HepG2 (cell line): ENCODE measurements around the gene NXN. TPM values are rescaled to one million over a fixed set of nuclear protein-coding genes. Genes with fewer than 3 reads are reported as not detected.

Experiments
- ATAC-seq: fragments of 200-7000 bp; cut with Tn5 transposase; 3 replicates; pipeline ENCODE4 v1.9.1; 2020; ENCODE audit warnings: mild to moderate bottlenecking, moderate library complexity
- BruUV-seq: library from RNA; stranded (reverse); fragments of 400-500 nt; replicated peaks from 2 replicates; lab custom pipeline; 2021; lab: Mats Ljungman, UMichigan
- CTCF ChIA-PET: fragments of 300-600 bp; formaldehyde crosslinking; extraction: SDS; loops from one replicate; lab custom pipeline; 2021; ENCODE audit warnings: low total read pairs, inconsistent platforms, low intra/inter-chr PET ratio; lab: Yijun Ruan, JAX
- POLR2A ChIA-PET: fragments of 350-600 bp; sonication (Branson Sonifier 250); formaldehyde crosslinking; loops from one replicate; lab custom pipeline; 2020; ENCODE audit warnings: antibody characterized with exemption, inconsistent platforms; lab: Yijun Ruan, JAX
- DNase-seq: peaks from one replicate; pipeline ENCODE4 v3.0.0-alpha.2; 2015; ENCODE audit warnings: low spot score
- FAIRE-seq: peaks from 3 replicates; lab custom pipeline; 2011; peaks lifted over from hg19 to GRCh38; lab: Jason Lieb, UNC
- H2AFZ ChIP-seq: one replicate; pipeline ENCODE4 v1.6.1; 2011; ENCODE audit warnings: low read length, inconsistent platforms
- H3K27ac ChIP-seq: fragments of 300-600 bp; 3 replicates; pipeline ENCODE4 v1.8.0; 2011; ENCODE audit warnings: mixed run types, mild to moderate bottlenecking, mixed read lengths, low read length, inconsistent platforms; ENCODE audit not compliant: insufficient read depth; ENCODE audit errors: extremely low read length
- H3K27me3 ChIP-seq, 2 experiments: fragments of 200-600 bp in 1 of 2; 2 replicates in 1 of 2; 3 replicates in 1 of 2; pipeline versions ENCODE4 v1.6.0 to v1.8.0; 2011; ENCODE audit warnings: low read length in 2 of 2, mild to moderate bottlenecking in 2 of 2, moderate library complexity in 2 of 2, inconsistent platforms in 1 of 2; ENCODE audit not compliant: insufficient read depth in 2 of 2, control insufficient read depth in 1 of 2
- H3K36me3 ChIP-seq, 2 experiments: fragments of 200-600 bp in 1 of 2; replicated peaks in 1 of 2; 2 replicates in 1 of 2; 3 replicates in 1 of 2; pipeline versions ENCODE4 v1.5.1 to v1.8.0; 2011; ENCODE audit warnings: low read length in 2 of 2, inconsistent platforms in 1 of 2; ENCODE audit not compliant: insufficient read depth in 2 of 2, control insufficient read depth in 1 of 2
- H3K4me1 ChIP-seq: 2 replicates; pipeline ENCODE4 v1.5.1; 2012; ENCODE audit warnings: low read length, inconsistent platforms; ENCODE audit not compliant: insufficient read depth
- H3K4me2 ChIP-seq: 2 replicates; pipeline ENCODE4 v1.6.0; 2011; ENCODE audit warnings: low read depth, low read length, inconsistent platforms
- H3K4me3 ChIP-seq, 3 experiments: fragments of 200-600 bp in 1 of 3; sonication (generic), shearing (Covaris generic) in 1 of 3; replicated peaks in 1 of 3; 2 replicates each; pipeline ENCODE4 v1.5.1; 2011 to 2016; ENCODE audit warnings: low read length in 3 of 3, inconsistent platforms in 2 of 3, low read depth in 2 of 3, mild to moderate bottlenecking in 2 of 3, control low read depth in 1 of 3, mixed read lengths in 1 of 3; ENCODE audit not compliant: insufficient read depth in 1 of 3
- H3K79me2 ChIP-seq: one replicate; pipeline ENCODE4 v1.6.1; 2011; ENCODE audit warnings: low read length, inconsistent platforms; ENCODE audit not compliant: insufficient read depth
- H3K9ac ChIP-seq: 2 replicates; pipeline ENCODE4 v1.6.0; 2011; ENCODE audit warnings: mild to moderate bottlenecking, low read depth, low read length, inconsistent platforms; ENCODE audit not compliant: insufficient read depth
- H3K9me3 ChIP-seq: 2 replicates; pipeline ENCODE4 v1.5.1; 2012; ENCODE audit warnings: mild to moderate bottlenecking, low read length
- H4K20me1 ChIP-seq: 2 replicates; pipeline ENCODE4 v1.6.0; 2011; ENCODE audit warnings: inconsistent platforms, mild to moderate bottlenecking, low read length, moderate library complexity; ENCODE audit not compliant: insufficient read depth
- AGO2 ChIP-seq: fragments of 200-400 bp; formaldehyde crosslinking; optimal IDR thresholded peaks from 2 replicates; pipeline ENCODE3; 2017; ENCODE audit warnings: mild to moderate bottlenecking, low read depth, low read length, moderate library complexity
- ASH2L ChIP-seq: fragments of 300-600, 200-600 bp; sonication (generic); IDR thresholded peaks from 2 replicates; pipeline ENCODE4 v1.7.0; 2017; ENCODE audit warnings: low read depth, mild to moderate bottlenecking, moderate library complexity, mixed read lengths, low read length; ENCODE audit not compliant: insufficient read length
- GZF1 ChIP-seq: sonication (generic); formaldehyde crosslinking; IDR thresholded peaks from 2 replicates; pipeline ENCODE4 v1.5.1; 2020; ENCODE audit warnings: mild to moderate bottlenecking, missing genetic modification reagents
- MED13 ChIP-seq: sonication (generic); formaldehyde crosslinking; IDR thresholded peaks from 2 replicates; pipeline ENCODE4 v1.5.0; 2020; ENCODE audit warnings: missing genetic modification reagents
- SPEN ChIP-seq: sonication (generic); formaldehyde crosslinking; IDR thresholded peaks from 2 replicates; pipeline ENCODE4 v1.5.1; 2020; ENCODE audit warnings: low read depth, mild to moderate bottlenecking, missing genetic modification reagents
- WGBS: methylation state at CpG from one replicate; pipeline ENCODE4 v1.1.6; 2017; ENCODE audit warnings: low lambda C conversion rate; 5-methylcytosine and 5-hydroxymethylcytosine counted together
- in situ Hi-C: cut with HindIII; loops from 2 replicates; pipeline ENCODE4 v1.10.0; 2017; ENCODE audit warnings: low pct_unique_long_range_greater_than_20kb; ENCODE audit not compliant: extremely low pct_ligation_motif_present
- intact Hi-C: fragments of 100-400 bp; cut with micrococcal nuclease; formaldehyde crosslinking; loops from one replicate; pipeline ENCODE4 v1.10.0; 2022; ENCODE audit not compliant: unreplicated experiment
- polyA plus RNA-seq, 8 experiments: library from polyadenylated mRNA; depleted of rRNA in 3 of 8; stranded (reverse) in 7 of 8; unstranded in 1 of 8; fragments of >200 nt; fragmentation: Illumina TruSeq in 4 of 8; extraction: Trizol in 4 of 8; gene quantifications; 2 replicates each; pipeline versions ENCODE4 v1.2.1 to v1.2.3, GENCODE V29; 2011 to 2016; ENCODE audit warnings: low read depth in 4 of 8, missing spikeins in 1 of 8, mixed read lengths in 1 of 8; ENCODE audit not compliant: insufficient read depth in 1 of 8
- total RNA-seq, 5 experiments: library from RNA; depleted of rRNA; stranded (reverse); fragments of >200 nt; fragmentation: Illumina TruSeq; extraction: Trizol; gene quantifications; 2 replicates each; pipeline ENCODE4 v1.2.3, GENCODE V29; 2016; ENCODE audit warnings: low read depth in 1 of 5

The NXN gene
- total and polyA plus RNA-seq, 2 of the 13 experiments (the other 11 are each of a cell fraction or from before 2014, with no cell fraction given) = 22.2 to 24.3 TPM

DNA sequence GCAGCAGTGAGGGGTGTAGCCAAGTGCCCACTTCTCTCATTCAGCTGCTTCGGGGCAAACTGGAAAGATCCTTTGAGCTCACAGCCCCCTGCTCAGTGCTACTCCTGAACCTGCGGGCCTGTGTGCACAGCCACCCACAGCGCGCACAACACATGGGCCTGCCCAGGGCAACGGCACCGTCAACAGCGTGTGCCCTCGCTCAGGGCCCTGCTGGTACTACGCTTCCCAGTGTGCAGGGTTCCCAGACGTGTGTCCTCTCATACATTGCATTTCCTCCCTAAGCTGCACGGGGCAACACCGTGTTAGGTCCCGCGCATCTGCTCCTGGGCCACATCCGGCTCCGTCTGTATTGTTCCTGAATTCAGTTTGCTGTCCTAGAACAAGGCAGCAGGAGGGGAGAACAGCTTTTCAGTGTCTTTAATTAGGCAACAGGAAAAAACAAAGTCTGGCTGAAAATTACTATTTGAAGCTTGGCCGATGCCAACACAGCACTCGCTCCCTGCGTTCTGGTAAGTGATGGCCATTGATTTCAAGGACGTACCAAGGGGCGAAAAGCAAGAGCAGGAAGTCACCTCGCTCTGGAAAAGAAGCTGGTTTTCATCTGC lies 182.2 kb downstream of the NXN start:
- H3K4me1 ChIP-seq = peaks cover 10% of the 10 kb centered on the region
- no TSS peak for BruUV-seq
- 98% methylated on average over 21 of the region's 22 CpGs for WGBS
- ATAC-seq (no peak), FAIRE-seq (no peak), DNase-seq (no peak)
- no peaks in the 10 kb centered on the region for H3K79me2 ChIP-seq
- H3K27ac ChIP-seq = no peak overlapping the region
- no peaks in the 10 kb centered on the region for H3K27me3 ChIP-seq
- intact Hi-C loops = loop anchor here (5.0 kb wide), 1 partner anchor 200 kb away; the partner anchor contains the start of gene TIMM22
- no peak overlapping the region for H3K9ac ChIP-seq
- H3K4me3 ChIP-seq = no peak overlapping the region
- in situ Hi-C loops = no loop called here
- no peaks in the 10 kb centered on the region for H3K9me3 ChIP-seq
- CTCF ChIA-PET = no interaction called here
- peaks cover 3 to 13% of the 10 kb centered on the region in 2 experiments; a peak in 3 of 5 replicates for H3K36me3 ChIP-seq
- H2AFZ ChIP-seq = no peak overlapping the region
- H4K20me1 ChIP-seq = no peaks in the 10 kb centered on the region
- H3K4me2 ChIP-seq = no peak overlapping the region
- TF ChIP-seq AGO2 (peak; percentile 67), MED13 (CRISPR knock-in tag) (no peak)
- POLR2A ChIA-PET = interaction anchor here (2.1 kb wide), 1 partner anchor 182 kb away, joined by 6 read pairs; the partner anchor contains the start of gene NXN

GRCh38 chr17:796609-797008 lies 183.0 kb downstream of the NXN start:
- Histone ChIP-seq H3K4me2 (no peak overlapping the region), H2AFZ (no peak overlapping the region), H3K27me3 (no peaks in the 10 kb centered on the region), H3K9ac (no peak overlapping the region), H4K20me1 (no peaks in the 10 kb centered on the region), H3K36me3 (peaks cover 4 to 20% of the 10 kb centered on the region in 2 experiments; a peak in 4 of 5 replicates), H3K4me1 (peaks cover 3% of the 10 kb centered on the region), H3K4me3 (no peak overlapping the region), H3K9me3 (no peaks in the 10 kb centered on the region), H3K27ac (no peak overlapping the region), H3K79me2 (no peaks in the 10 kb centered on the region)
- ATAC-seq (no peak), FAIRE-seq (no peak), DNase-seq (no peak)
- TF ChIP-seq SPEN (no peak), ASH2L (no peak), GZF1 (CRISPR knock-in tag) (no peak), AGO2 (peak; percentile 7)
- POLR2A ChIA-PET = no interaction called here
- WGBS = 97% methylated on average over 12 of the region's 15 CpGs
- BruUV-seq = no TSS peak
- in situ Hi-C loops (no loop called here), intact Hi-C loops (loop anchor here (5.0 kb wide), 1 partner anchor 201 kb away; the partner anchor contains the start of gene TIMM22)
- CTCF ChIA-PET = no interaction called here
